ENCODE results near the gene MLEC.

MLEC gene

DNA sequence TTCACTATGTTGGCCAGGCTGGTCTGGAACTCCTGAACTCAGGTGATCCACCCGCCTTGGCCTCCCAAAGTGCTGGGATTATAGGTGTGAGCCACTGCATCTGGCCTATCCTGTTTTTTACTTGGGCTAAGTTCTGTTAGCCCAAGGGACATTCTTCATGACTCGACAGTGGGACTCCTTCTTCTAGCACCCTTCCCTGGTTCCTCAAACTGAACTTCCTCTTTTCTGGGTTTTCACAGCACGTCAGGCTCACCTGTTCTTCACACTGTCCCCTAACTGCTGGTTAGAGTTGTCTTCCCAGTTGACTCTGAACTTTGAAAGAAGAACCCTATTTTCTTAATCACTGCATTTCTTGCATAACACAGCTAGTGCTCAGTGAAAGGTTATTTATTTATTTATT, 24.1 kb upstream of the MLEC start:
- Histone ChIP-seq H3K4me3 (ENCODE audit: low read length) (no peak overlapping the region), H3K4me1 (ENCODE audit: low read length) (no peaks in the 10 kb centered on the region)

GRCh38 chr12:120663741-120664140, 23.2 kb upstream of the MLEC start:
- Histone ChIP-seq H3K9me2 (replicated peaks; ENCODE audit: insufficient read depth, low read length) (no peaks in the 10 kb centered on the region), H3K36me3 (replicated peaks; ENCODE audit: insufficient read depth, low read length) (no peaks in the 10 kb centered on the region), H3K79me2 (ENCODE audit: low read length) (no peaks in the 10 kb centered on the region), H3K9ac (ENCODE audit: low read length) (no peak overlapping the region), H3K27me3 (replicated peaks; ENCODE audit: insufficient read depth, low read length) (no peaks in the 10 kb centered on the region), H4K20me1 (ENCODE audit: insufficient read depth, low read length) (no peaks in the 10 kb centered on the region), H3K4me2 (ENCODE audit: low read depth, low read length) (no peak overlapping the region), H2AFZ (ENCODE audit: low read length) (no peak overlapping the region), H3K27ac (ENCODE audit: low read length) (no peak overlapping the region), H3K4me1 (ENCODE audit: low read length) (no peaks in the 10 kb centered on the region), H3K9me3 (replicated peaks; ENCODE audit: insufficient read depth, low read length) (no peaks in the 10 kb centered on the region), H3K4me3 (ENCODE audit: low read length) (no peak overlapping the region), H3F3A (ENCODE audit: insufficient read depth, low read length) (no peaks in the 10 kb centered on the region)
- no peak for DNase-seq
- no peak for TF ChIP-seq EZH2 (optimal IDR thresholded peaks at IDR 0.05; ENCODE audit: low read depth, low read length)
- TF ChIP-seq, protein P1, sequence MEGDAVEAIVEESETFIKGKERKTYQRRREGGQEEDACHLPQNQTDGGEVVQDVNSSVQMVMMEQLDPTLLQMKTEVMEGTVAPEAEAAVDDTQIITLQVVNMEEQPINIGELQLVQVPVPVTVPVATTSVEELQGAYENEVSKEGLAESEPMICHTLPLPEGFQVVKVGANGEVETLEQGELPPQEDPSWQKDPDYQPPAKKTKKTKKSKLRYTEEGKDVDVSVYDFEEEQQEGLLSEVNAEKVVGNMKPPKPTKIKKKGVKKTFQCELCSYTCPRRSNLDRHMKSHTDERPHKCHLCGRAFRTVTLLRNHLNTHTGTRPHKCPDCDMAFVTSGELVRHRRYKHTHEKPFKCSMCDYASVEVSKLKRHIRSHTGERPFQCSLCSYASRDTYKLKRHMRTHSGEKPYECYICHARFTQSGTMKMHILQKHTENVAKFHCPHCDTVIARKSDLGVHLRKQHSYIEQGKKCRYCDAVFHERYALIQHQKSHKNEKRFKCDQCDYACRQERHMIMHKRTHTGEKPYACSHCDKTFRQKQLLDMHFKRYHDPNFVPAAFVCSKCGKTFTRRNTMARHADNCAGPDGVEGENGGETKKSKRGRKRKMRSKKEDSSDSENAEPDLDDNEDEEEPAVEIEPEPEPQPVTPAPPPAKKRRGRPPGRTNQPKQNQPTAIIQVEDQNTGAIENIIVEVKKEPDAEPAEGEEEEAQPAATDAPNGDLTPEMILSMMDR (IDR thresholded peaks at IDR 0.05; ENCODE audit: low read length), result no peak
- no peak for TF ChIP-seq EZH2phosphoT487 (IDR thresholded peaks at IDR 0.05; ENCODE audit: low read length)

More for the DNA sequence above, 24.1 kb upstream of the MLEC start:
- H3F3A ChIP-seq (ENCODE audit: insufficient read depth, low read length), result no peaks in the 10 kb centered on the region
- H3K4me2 ChIP-seq (ENCODE audit: low read depth, low read length), result no peak overlapping the region
- no peaks in the 10 kb centered on the region for H4K20me1 ChIP-seq (ENCODE audit: insufficient read depth, low read length)
- DNase-seq, result no peak
- H3K27ac ChIP-seq (ENCODE audit: low read length), result no peak overlapping the region
- no peaks in the 10 kb centered on the region for H3K36me3 ChIP-seq (replicated peaks; ENCODE audit: insufficient read depth, low read length)
- H3K27me3 ChIP-seq (replicated peaks; ENCODE audit: insufficient read depth, low read length), result no peaks in the 10 kb centered on the region
- H2AFZ ChIP-seq (ENCODE audit: low read length), result no peak overlapping the region
- TF ChIP-seq EZH2 (optimal IDR thresholded peaks at IDR 0.05; ENCODE audit: low read depth, low read length) (no peak), EZH2phosphoT487 (IDR thresholded peaks at IDR 0.05; ENCODE audit: low read length) (no peak)
- TF ChIP-seq, protein P1 (IDR thresholded peaks at IDR 0.05; ENCODE audit: low read length), result no peak
- H3K9me3 ChIP-seq (replicated peaks; ENCODE audit: insufficient read depth, low read length), result no peaks in the 10 kb centered on the region
- H3K9ac ChIP-seq (ENCODE audit: low read length), result no peak overlapping the region
- H3K79me2 ChIP-seq (ENCODE audit: low read length), result no peaks in the 10 kb centered on the region
- no peaks in the 10 kb centered on the region for H3K9me2 ChIP-seq (replicated peaks; ENCODE audit: insufficient read depth, low read length)

DNA sequence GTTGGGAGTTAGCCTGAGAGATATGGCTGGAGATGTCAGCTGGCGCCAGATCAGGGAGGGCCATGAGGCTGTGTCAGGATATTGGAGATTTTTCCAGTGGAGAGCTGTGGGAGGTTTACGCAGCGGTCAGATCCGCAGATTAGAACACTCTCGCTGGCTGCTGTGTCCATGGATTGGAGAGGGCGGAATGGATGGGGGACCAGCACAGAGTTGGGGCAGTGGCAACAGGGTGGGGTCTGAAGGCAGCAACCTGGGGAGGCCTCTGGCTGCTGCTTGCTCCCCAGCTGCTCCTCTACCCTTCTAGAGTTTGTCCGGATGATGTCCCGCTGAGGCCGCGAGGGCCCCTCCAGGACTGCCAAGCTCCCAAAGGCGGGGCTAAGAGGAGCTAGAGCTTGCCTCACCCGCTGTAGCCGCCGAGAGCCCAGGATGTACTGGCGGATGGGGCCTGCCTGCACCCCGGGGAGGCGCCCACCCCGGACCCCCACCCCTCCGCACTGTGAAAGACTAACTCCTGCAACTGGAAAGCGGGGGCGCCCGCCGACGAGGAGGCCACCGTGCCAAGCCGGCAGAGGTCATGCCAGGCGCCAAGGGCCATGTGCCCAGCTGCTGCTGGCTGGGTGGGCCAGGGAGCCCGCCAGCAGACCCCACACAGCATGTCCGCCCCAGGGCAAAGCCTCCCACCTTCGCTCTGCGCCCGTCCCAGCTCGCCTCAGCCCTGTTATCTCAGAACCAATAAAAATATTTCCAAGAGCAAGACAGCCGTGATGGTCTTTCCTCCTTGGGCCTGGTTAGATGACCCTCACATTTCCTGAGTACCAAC, 20.2 kb upstream of the MLEC start:
- Histone ChIP-seq H2AFZ (ENCODE audit: low read length) (no peak overlapping the region), H3K9ac (ENCODE audit: low read length) (no peak overlapping the region), H3K27ac (ENCODE audit: low read length) (no peak overlapping the region)

More for the DNA sequence above, 20.2 kb upstream of the MLEC start:
- H3K4me1 ChIP-seq (ENCODE audit: low read length), result no peaks in the 10 kb centered on the region
- no peaks in the 10 kb centered on the region for H3F3A ChIP-seq (ENCODE audit: insufficient read depth, low read length)
- no peaks in the 10 kb centered on the region for H3K79me2 ChIP-seq (ENCODE audit: low read length)
- no peak overlapping the region for H3K4me2 ChIP-seq (ENCODE audit: low read depth, low read length)
- no peaks in the 10 kb centered on the region for H4K20me1 ChIP-seq (ENCODE audit: insufficient read depth, low read length)
- no peaks in the 10 kb centered on the region for H3K36me3 ChIP-seq (replicated peaks; ENCODE audit: insufficient read depth, low read length)
- H3K9me3 ChIP-seq (replicated peaks; ENCODE audit: insufficient read depth, low read length), result no peaks in the 10 kb centered on the region
- no peak overlapping the region for H3K4me3 ChIP-seq (ENCODE audit: low read length)
- DNase-seq, result no peak
- no peaks in the 10 kb centered on the region for H3K9me2 ChIP-seq (replicated peaks; ENCODE audit: insufficient read depth, low read length)
- H3K27me3 ChIP-seq (replicated peaks; ENCODE audit: insufficient read depth, low read length), result no peaks in the 10 kb centered on the region
- TF ChIP-seq EZH2phosphoT487 (IDR thresholded peaks at IDR 0.05; ENCODE audit: low read length), result no peak
- TF ChIP-seq EZH2 (optimal IDR thresholded peaks at IDR 0.05; ENCODE audit: low read depth, low read length), result no peak
- TF ChIP-seq, protein P1 (IDR thresholded peaks at IDR 0.05; ENCODE audit: low read length), result no peak
